NK-92 (cell line): ENCODE measurements around the gene LRP1B.
"Not testable (repeated sequence)": the region's sequence is repeated elsewhere in the genome, so short reads cannot be mapped to it uniquely, and the experiment has no call there.

Experiments
- DNase-seq: peaks from one replicate; lab custom pipeline; 2025; ENCODE audit not compliant: unreplicated experiment; lab: John Stamatoyannopoulos, UW

The LRP1B gene

DNA sequence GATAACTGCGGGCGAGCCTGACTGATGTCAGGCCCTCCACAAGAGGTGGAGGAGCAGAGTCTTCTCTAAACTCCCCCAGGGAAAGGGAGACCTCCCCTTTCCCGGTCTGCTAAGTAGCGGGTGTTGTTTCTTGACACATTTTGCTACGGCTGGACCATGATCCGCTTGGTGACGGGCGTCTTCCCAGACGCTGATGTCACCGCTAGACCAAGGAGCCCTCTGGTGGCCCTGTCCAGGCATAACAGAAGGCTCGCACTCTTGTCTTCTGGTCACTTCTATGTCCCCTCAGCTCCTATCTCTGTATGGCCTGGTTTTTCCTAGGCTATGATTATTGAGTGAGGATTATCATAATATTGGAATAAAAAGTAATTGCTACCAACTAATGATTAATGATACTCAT is 1166.5 kb downstream of the LRP1B start:
- not testable (repeated sequence) for DNase-seq

DNA sequence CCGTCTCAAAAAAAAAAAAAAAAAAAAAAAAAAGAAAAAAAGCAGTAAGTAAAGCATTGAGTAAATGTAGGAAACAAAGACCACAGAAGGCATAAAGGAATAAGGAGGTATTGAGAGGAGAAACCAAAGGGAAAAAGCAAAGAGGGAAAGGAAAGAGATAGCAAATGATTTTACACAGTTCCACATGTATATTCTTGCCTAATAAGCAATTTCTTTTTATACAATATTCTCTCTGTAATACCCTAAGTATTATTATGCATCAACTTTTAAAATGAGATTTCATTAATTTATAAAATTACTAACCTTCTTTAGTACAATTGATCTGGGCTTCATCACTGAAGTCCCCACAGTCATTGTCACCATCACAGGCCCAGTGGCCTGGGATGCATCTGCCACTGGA is 1180.9 kb downstream of the LRP1B start:
- DNase-seq, result no peak

DNA sequence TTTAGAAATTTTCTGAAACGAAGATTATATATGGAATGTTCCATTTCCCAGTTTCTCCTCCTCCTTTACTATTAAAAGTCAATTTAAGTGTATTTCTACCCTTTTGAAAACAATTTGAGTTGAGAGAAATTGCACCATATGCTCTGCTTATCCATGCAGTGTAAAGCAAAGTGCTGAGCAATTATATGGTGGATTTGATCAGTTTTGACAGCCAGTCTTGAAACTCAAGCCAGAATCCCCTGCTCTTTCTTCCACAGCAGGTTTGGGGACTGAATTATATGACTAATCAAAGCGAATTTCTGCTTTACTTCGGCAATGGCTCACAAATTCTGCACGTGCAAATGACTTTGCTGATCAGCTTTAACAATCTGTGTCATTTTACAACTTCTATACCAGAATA is 1183.6 kb downstream of the LRP1B start:
- DNase-seq, result no peak

DNA sequence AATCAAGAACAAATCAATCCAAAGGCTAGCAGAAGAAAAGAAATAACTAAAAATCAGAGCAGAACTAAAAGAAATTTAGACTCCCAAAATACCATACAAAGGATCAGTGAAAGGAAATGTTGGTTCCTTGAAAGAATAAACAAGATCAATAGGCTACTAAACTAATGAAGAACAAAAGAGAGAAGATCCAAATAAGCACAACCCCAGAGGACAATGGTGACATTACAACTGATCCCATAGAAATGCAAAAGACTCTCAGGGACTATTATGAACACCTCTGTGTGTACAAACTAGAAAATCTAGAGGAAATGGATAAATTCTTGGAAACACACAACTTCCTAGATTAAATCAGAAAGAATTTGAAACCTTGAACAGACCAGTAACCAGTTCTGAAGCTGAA is 1186.9 kb downstream of the LRP1B start:
- no peak for DNase-seq

DNA sequence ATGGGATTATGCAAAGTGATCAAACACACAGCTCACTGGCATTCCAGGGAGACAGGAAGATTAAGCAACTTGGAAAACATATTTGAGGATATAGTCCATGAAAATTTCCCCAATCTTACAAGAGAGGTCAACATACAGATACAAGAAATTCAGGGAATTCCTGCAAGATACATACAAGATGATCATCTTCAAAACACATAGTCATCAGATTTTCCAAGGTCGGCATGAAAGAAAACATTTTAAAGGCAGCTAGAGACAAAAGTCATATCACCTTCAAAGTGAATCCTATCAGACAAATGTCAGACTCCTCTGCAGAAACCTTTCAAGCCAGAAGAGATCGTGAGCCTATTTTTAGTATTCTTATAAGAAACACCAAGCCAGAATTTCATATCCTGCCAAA is 1188.5 kb downstream of the LRP1B start:
- DNase-seq, result no peak

DNA sequence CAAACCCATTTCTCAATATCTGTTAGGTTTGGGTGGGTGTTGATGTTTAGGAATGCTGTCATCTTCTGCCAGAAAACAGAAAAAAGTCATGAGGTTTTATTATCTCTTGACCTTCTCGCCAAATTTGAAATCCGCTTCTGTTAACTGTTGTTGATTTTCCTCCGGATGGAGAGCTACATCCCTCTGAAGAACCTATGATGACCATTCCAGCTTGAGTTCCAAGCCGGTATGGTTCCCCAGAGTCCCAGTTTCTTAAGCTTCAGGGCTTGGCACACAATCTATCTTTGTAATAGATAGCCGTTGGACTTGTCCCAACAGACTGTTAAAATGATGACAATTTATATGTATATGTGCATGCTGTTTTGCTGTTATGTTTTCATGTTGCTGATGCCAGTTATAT is 1201.0 kb downstream of the LRP1B start:
- no peak for DNase-seq

DNA sequence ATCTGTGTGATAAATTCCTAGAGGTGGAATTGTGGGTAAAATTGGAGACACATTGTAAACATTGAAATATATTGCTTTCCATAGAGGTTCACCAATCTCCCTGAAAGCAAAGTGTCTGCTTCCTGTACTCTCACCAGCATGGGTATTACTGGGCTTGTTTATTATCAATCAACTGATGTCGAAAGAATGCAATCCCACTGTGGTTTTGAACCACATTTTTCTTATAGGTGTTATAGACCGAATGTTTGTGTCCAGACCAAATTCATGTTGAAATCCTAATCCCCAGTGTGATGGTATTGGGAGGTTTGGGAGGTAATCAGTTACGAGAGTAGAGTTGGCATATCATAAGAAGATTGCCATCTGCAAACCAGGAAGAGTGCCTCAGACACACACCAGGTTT is 1212.4 kb downstream of the LRP1B start:
- no peak for DNase-seq

DNA sequence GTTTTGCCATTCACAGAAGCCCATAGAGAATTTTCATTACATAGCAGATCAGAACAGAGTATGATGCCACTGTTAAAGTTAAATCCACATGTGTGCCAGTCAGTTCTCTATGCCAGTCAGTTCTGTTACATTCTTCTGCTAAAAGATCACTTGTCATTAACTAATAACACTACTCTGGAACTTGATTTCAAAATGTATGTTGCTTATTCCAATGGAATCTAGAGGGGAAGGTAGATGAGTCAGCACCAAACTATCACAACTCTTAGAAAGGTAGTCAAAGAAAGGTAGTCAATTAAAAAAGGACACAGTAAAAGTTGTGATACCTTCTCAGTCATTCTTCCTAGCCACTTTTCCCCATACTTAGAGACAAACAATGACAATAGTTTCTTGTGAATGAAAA is 1214.4 kb downstream of the LRP1B start:
- DNase-seq, result no peak

DNA sequence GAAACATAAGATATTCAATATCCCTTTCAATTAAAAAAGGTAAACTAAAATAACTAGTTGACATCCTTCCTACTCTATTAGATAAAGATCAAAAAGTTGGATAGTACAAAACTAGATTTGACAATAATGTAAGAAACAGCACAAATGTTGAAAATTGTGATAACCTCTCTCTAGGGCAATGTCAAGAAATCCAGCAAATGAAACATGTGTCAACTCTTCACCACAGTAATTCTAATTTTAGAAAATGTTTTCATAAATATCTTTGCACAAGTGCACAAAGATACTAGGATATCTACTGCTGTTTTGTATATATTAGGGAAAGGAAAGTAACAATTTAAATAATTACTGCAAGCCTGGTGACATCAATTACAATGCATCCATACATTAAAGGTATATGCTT is 1220.1 kb downstream of the LRP1B start:
- DNase-seq, result no peak

DNA sequence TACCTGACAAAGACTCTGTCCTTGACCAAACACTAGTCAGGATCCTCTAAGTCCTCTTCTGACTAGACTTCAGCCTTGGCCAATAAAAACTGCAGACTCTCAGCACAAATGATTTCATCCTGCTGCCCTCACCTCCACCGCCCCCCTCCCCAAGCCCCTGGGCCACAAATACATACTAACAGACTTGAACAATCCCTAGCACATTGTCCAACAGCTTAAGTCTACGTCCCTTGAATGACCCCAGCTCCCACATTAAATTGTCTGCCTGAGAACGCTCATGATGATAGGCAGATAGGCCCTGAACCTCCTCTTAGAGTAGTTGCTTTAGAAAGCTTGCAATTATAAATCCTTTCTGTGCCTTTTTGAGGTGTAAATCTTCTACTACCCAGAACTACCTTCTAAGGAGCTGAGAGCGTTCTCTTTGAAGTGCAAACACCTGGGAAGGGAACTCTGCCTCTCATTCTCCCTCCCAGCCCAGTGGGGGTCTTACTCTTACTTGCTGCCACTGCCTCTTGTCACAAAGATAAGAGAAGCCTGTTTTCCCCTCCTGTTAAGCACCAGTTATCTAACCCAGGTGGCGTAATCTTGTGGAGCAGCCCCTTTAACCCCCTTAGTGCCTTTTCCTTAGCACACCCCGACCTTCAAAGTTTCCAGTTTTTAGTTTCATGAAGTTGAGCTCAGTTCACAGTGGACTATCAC is 1225.6 kb downstream of the LRP1B start:
- DNase-seq, result no peak

DNA sequence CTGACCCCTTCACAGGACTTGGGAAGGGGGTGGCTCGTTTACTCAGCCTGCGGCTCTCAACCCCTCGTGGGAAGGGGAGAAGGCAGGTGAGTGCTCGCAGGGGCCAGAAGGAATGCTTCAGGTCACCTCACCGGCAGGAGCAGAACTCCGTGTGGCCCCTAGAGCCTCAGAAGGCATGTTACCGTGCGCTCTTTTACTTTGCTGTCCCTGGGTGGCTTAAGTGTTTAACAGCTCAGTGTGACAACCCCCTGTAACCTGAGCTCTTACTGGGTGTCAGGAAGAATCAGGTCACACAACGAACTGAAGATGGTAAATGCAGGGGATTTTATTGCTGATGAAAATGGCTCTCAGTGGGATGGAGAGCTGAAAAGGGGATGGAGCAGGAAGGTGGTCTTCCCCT is 1235.4 kb downstream of the LRP1B start:
- DNase-seq, result no peak

DNA sequence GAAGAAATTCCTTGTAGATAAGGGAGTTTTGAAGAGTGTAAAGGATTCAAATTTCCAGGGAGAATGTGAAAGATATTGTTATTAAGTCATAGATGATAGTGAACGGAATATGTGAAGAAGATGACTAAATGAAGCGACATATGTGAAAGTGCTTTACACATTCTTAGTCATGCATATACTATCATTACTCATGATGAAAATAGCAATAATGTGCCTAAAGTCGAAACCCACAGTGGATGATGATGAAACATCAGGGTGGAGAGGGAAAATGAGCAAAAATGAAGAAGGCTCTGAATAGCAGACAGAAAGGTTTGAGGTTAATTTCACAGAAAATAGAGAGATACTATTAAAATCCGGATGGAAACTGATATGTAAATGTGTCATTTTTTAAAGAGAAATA is 1237.1 kb downstream of the LRP1B start:
- DNase-seq, result no peak

DNA sequence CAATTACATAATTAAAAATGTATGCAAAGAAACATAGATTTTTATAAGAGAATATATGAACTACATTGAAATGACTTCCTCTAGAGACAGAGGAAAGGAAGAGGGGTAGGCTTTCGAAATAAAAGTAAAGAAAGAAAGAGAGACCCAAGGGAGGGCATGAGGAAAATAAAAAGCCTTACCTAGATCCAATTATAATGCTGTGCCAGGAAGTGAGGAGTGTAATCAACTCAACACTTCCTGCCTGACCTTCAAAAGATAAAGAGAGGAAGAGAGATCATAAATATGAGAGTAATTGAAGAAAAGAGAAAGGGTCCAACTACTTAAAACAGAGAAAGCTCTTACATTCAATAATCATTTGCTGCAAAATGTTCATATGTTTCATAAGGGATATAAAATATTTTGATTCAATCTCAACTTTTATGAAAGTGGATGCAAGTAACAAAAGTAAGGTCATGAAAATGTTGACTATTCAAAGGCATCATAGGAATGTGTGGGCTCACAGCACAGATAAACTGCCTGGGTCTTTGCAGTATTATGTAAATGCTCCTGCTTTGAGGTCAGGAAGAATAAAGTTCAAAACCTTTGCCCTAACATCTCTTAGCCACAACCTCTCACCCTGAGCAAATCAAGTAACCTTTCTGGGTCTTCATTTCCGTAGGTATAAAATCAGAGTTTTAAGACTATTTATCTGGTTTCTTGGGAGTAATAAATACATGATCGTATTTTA is 1237.7 kb downstream of the LRP1B start:
- DNase-seq, result no peak

DNA sequence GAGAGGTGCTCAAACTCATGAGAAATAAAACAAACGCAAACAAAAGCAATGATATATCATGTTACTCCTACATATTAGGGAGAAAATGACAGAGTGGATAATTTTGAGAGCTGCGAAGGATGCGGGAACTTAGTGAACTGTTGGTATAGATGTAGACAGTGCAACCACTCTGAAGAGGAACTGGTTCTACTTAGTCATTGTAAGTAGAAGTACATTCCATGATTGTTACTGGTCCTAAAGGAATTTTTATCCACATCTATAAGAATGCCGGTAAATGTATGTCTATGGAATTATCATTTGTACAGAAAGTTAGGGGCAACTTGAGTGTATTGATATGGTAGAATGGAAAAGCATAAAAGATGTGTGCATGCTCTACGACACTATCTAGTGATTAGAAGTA is 1238.4 kb downstream of the LRP1B start:
- DNase-seq, result no peak

DNA sequence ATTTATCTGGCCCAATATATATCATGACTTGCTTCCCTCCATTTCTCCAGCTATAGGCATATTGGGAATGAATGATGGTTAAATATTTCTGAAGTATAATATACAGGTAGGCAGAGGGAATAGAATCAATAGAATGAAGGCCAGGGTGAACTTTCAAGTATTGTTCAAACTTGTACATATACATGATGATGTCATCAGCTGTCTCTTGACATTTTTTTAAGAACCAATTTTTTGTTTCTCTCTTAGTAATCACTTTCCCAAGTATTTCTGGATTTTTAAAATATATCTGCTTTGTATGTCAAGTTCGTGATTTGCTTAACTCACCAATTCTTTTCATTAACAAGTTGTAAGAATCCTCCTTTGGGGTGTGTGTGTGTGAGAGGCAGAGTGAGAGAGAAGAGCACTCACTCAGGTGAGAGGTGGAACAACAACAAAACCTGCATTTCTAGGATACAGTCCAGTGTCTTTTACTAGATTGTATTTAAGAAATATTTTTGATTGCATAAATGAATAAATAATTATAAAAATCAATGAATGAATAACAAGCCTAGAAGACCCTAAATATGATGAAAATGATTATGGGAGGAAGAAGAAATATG is 1239.1 kb downstream of the LRP1B start:
- DNase-seq, result no peak

DNA sequence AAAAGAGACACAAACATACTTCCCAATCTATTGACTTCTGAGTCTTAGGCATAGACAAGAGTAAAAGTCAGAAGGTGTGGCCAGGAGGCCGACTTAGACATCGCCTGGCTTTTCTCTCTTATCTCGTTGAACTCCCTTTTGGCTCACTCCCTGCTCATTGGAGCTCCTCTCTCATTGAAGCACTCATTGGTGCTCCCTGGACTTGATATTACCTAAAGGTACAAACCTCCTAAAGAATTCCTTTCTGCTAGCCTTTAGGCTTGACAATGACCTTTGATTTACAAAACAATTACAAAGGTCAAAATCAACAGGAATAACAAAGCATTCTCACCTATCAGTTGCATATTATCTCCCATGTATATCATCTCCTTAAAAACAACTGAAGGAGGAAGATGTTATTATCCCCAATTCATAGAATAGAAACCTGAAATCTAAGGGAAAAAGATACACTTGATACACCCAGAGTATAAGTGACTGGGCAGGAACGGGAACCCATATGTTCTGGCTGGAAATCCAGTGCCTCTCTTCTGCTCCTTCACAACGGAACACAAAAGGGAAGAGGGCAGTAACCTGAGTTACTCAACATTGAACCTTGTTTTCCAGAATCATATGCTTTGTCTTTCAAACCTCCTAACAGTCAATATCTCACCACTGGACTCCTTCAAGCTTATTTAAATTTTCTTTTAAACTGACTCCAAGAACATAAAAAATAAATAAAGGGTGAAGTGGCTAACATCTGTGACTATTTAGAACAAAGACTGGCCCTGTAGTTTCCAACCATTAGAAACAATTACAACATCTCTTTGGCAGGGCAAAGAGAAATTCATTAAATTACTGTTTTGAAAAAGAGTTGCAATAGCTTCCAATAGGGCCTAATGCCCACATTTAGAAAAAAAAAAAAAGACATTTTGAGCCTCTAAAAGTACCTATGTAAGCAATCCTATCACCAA is 1247.9 kb downstream of the LRP1B start:
- DNase-seq, result no peak

DNA sequence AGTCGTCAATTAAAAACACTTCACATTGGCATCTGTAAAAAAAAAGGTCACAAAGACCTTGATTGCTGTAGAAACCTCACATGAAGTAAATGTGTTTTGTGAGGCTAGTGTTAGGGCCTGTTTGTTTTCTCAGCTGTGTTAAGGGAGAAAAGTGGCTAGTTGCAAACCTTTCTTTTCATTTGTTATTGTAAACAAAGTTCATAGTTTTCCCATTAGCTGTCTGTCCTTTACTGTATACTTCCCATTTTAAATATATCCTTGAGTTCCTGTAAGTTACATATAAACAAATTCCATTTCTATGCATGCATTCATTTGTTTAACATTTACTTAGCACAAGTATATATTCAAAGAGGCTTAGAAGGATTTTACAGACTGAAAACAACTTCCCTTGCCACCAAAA is 1250.2 kb downstream of the LRP1B start:
- DNase-seq, result no peak

DNA sequence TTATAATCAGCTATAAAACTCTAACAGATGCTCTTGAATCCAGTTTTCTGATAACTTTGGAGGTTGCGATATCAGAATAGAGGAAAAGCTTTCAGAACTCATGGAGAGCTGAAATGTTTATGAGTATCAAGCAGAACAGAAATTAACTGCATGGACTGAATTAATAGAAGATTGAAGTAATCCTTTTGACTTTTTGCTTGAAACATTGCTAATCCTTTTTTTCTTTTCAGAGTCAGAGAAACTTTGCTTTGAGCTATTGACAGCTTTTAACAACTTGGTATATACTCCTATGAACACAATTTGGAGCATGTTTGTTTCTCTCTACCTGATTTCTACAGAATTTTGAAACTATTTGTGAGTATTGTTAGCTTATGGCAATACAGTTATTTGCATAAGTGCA is 1254.8 kb downstream of the LRP1B start:
- no peak for DNase-seq

DNA sequence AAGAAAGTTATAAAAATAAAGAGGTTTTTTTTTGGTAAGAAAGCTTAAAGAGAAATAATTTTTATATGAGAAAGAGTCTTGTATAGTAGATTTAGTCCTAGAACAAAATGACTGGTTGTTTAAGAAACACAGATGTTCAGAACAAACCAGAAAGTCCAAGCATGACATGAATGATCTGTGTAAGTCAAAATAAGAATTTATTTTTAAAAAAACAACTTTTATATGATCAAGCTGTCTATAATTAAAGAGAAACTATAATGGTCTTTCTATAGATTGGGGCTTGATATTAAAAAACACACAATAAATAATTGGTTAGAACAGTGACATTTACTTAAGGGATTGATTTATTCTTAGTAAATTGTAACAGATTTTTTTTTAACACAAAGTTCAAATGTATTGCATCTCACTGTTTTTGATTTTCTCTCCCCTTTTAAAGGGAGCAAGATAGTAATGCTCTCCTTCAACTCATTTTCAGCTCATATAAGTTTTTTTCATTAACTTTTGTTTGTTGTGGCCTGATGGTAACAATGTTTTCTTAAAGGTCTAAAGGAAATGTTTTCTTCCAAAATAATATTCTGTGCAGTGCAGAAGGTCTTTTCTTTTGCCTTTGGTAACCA is 1256.8 kb downstream of the LRP1B start:
- DNase-seq, result no peak

DNA sequence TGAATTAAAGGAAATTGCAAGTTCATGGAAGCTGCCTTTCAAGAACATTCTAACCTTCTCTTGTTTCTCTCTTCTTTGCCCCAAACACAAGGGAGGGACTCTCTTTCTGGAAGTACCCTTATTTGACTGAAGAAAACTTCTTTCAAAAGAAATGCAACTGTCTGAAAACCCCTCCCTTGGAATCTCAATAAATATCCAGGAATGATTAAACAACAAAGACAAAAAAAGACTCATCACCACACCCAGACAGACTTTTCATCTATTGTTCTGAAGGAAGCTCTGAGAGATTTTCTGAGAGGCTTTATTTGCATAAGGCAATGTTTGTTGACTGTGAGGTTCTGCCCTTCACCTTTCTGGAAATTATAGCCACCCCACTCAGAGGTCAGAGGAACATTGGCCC is 1260.9 kb downstream of the LRP1B start:
- DNase-seq, result no peak

DNA sequence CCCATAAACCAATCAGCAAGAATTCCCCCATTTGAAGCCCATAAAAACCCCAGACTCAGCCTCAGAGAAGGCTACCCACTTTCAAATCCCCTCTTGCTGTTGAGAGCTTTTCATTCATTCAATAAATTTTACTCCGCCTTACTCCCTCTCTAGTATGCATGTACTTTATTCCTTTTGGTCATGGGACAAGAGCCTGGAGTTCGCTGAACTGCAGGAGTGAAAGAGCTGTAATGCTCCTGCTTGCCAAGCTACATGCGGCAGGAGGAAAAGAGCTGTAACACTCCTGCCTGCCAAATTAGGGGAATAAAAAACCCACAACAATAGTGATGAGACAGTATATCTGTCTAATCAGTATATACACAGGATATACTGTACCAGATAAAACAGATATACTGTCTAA is 1261.7 kb downstream of the LRP1B start:
- DNase-seq, result no peak
